Measurements from ENCODE around the gene CTBP2. TPM values are rescaled to one million over a fixed set of nuclear protein-coding genes. Genes with fewer than 3 reads are reported as not detected.
A peak's percentile ranks its signal among the peaks of the same experiment; 100 is the strongest.

CTBP2 gene
- total RNA-seq, 1 experiment from 2014 or later, result 97.2 TPM

DNA sequence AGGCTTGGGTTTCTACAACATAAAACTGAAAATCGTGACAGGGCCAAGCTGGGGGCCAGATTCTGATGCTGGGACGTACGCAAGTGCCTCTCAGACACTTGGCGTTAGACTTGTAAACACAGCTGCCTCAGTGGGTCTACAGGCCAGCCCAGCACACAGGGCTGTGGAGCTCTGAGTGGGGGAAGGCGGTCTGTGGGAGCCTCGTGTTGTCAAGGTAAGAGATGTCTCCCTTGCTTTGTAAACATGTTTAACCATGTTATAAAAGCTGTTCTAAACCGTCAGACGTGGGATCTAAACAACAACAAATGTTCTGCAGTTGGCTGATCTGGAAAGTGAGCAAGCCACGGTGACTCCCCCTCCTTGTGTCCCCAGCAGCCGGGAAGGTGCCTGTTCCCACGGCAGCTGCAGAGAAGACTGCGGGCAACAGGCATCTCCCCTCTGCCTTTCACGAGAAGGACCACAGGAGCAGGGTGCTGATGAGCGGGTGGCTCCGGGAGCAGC is 150.7 kb downstream of the CTBP2 start:
- Mint-ChIP-seq H3K9me3 (ENCODE audit: unreplicated experiment) (no peaks in the 10 kb centered on the region), H3K27me3 (ENCODE audit: insufficient read depth, unreplicated experiment) (no peaks in the 10 kb centered on the region), H3K4me3 (ENCODE audit: unreplicated experiment) (no peak overlapping the region), H3K36me3 (ENCODE audit: insufficient read depth, unreplicated experiment) (peaks cover 53% of the 10 kb centered on the region), H3K27ac (ENCODE audit: unreplicated experiment) (peak overlapping the region; percentile 12), H3K4me1 (ENCODE audit: low read depth, unreplicated experiment) (no peaks in the 10 kb centered on the region)
- TF ChIP-seq, protein P1, sequence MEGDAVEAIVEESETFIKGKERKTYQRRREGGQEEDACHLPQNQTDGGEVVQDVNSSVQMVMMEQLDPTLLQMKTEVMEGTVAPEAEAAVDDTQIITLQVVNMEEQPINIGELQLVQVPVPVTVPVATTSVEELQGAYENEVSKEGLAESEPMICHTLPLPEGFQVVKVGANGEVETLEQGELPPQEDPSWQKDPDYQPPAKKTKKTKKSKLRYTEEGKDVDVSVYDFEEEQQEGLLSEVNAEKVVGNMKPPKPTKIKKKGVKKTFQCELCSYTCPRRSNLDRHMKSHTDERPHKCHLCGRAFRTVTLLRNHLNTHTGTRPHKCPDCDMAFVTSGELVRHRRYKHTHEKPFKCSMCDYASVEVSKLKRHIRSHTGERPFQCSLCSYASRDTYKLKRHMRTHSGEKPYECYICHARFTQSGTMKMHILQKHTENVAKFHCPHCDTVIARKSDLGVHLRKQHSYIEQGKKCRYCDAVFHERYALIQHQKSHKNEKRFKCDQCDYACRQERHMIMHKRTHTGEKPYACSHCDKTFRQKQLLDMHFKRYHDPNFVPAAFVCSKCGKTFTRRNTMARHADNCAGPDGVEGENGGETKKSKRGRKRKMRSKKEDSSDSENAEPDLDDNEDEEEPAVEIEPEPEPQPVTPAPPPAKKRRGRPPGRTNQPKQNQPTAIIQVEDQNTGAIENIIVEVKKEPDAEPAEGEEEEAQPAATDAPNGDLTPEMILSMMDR (IDR thresholded peaks at IDR 0.05; ENCODE audit: insufficient read depth in 1 of 2, low read depth in 1 of 2, low read length in 1 of 2, severe bottlenecking in 1 of 2, unreplicated experiment in 1 of 2), result no peak
- BruUV-seq (replicated peaks), result no TSS peak
- H3K4me1 ChIP-seq, result no peaks in the 10 kb centered on the region
- H3K4me3 ChIP-seq (ENCODE audit: low read depth, low read length), result no peak overlapping the region
- H3K36me3 ChIP-seq (ENCODE audit: control insufficient read depth, insufficient read depth, low read length), result 0 out of 2 replicates have a peak, but pooled peaks cover 1% of the 10 kb centered on the region
- no peaks in the 10 kb centered on the region for H3K27me3 ChIP-seq (replicated peaks; ENCODE audit: control insufficient read depth, insufficient read depth, low read length)
- ChIA-PET POLR2A (interaction anchor here (0.6 kb wide), 1 partner anchor 11 kb away, joined by 4 read pairs; no protein-coding TSS in a partner anchor), CTCF (no interaction called here)
- DNase-seq, result no peak
- intact Hi-C loops (cut with micrococcal nuclease; ENCODE audit: unreplicated experiment), result loop anchor here (5.0 kb wide), 1 partner anchor 53 kb away; no protein-coding TSS in a partner anchor
- H3K9me3 ChIP-seq, result no peaks in the 10 kb centered on the region

DNA sequence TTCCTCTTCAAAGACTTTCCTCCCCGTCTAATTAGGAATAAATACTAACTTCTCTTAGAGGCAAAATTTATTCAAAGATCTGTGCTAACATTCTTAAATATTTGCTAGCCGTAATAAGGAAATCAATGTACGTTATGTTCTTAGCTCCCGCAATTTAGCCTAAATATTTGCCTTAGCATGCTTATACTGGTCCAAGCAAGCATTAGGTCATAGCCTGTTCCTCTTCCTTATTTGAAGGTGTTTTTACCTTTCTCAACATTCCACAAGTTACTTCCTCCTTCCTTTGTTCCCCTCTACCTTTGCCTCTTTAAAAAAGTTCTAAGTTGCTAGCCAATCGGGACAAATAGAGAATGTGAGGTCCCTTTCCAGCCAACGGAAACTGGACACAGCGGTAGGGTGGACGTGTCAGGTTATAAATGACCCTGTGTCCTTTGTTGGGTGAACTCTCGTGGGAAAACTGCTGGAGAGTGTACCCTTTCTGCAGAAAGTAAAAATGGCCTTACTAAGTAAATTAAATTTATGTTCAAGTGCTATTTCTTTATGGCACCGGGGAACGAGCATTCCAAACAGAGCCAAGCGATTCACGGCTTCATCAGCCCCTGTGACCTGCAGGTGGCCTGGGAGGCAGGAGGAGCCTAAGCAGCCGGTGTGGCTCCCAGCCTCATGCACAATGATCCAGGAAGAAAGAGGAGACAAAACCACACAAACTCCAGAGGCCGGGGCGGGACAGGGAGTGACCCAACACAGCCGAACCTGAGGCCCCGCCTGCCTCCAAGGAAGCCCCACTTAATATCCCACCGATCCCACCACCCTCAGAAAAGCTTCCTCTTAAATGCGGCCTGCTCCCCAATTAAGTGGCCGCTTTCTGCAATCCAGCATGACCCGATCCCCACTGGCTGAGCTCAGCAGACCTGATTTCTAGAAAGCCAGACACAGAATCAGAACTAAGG is 151.4 kb downstream of the CTBP2 start:
- H3K27me3 ChIP-seq (replicated peaks; ENCODE audit: control insufficient read depth, insufficient read depth, low read length), result no peaks in the 10 kb centered on the region
- ChIA-PET CTCF (no interaction called here), POLR2A (interaction anchor here (0.6 kb wide), 1 partner anchor 12 kb away, joined by 4 read pairs; no protein-coding TSS in a partner anchor)

DNA sequence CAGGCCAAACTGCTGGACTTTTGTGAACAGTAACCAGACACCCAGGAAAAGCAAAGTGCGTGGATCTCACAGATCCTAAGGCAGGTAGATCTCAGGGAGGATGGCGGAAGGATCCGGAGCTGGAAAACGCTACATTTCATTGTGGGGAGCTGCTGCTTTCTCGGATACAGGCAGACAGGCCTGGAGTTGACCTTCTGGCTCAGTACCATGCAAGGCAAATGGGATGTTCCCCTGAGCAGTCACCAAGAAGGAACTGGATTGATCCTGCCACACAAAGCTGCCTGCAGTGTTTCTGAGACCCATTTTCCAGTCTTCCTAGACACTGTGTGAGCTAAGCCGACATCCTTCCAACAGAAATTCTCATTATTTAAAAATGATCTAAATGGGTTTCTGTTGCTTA is 152.9 kb downstream of the CTBP2 start:
- intact Hi-C loops (cut with micrococcal nuclease; ENCODE audit: unreplicated experiment), result loop anchor here (5.0 kb wide), 1 partner anchor 55 kb away; no protein-coding TSS in a partner anchor
- Mint-ChIP-seq H3K4me1 (ENCODE audit: low read depth, unreplicated experiment) (no peaks in the 10 kb centered on the region), H3K4me3 (ENCODE audit: unreplicated experiment) (no peak overlapping the region), H3K27me3 (ENCODE audit: insufficient read depth, unreplicated experiment) (no peaks in the 10 kb centered on the region), H3K27ac (ENCODE audit: unreplicated experiment) (no peak overlapping the region), H3K36me3 (ENCODE audit: insufficient read depth, unreplicated experiment) (peaks cover 55% of the 10 kb centered on the region), H3K9me3 (ENCODE audit: unreplicated experiment) (no peaks in the 10 kb centered on the region)
- Histone ChIP-seq H3K27me3 (replicated peaks; ENCODE audit: control insufficient read depth, insufficient read depth, low read length) (no peaks in the 10 kb centered on the region), H3K9me3 (no peaks in the 10 kb centered on the region), H3K4me1 (no peaks in the 10 kb centered on the region), H3K4me3 (ENCODE audit: low read depth, low read length) (no peak overlapping the region), H3K36me3 (ENCODE audit: control insufficient read depth, insufficient read depth, low read length) (peaks cover 3% of the 10 kb centered on the region)
- TF ChIP-seq, protein P1 (IDR thresholded peaks at IDR 0.05; ENCODE audit: insufficient read depth in 1 of 2, low read depth in 1 of 2, low read length in 1 of 2, severe bottlenecking in 1 of 2, unreplicated experiment in 1 of 2), result no peak
- DNase-seq, result no peak
- ChIA-PET CTCF (interaction anchor here (0.6 kb wide), 1 partner anchor 54 kb away, joined by 3 read pairs; no protein-coding TSS in a partner anchor), POLR2A (no interaction called here)
- BruUV-seq (replicated peaks), result no TSS peak

More for the DNA sequence above, 151.4 kb downstream of the CTBP2 start:
- intact Hi-C loops (cut with micrococcal nuclease; ENCODE audit: unreplicated experiment), result loop anchor here (5.0 kb wide), 1 partner anchor 53 kb away; no protein-coding TSS in a partner anchor
- 0 out of 2 replicates have a peak, but pooled peaks cover 1% of the 10 kb centered on the region for H3K36me3 ChIP-seq (ENCODE audit: control insufficient read depth, insufficient read depth, low read length)
- H3K4me3 ChIP-seq (ENCODE audit: low read depth, low read length), result no peak overlapping the region
- H3K4me3 Mint-ChIP-seq (ENCODE audit: unreplicated experiment), result no peak overlapping the region
- H3K9me3 Mint-ChIP-seq (ENCODE audit: unreplicated experiment), result no peaks in the 10 kb centered on the region
- DNase-seq, result no peak
- H3K27me3 Mint-ChIP-seq (ENCODE audit: insufficient read depth, unreplicated experiment), result no peaks in the 10 kb centered on the region
- peak overlapping the region; percentile 12 for H3K27ac Mint-ChIP-seq (ENCODE audit: unreplicated experiment)
- no peaks in the 10 kb centered on the region for H3K4me1 ChIP-seq
- BruUV-seq (replicated peaks), result no TSS peak
- H3K4me1 Mint-ChIP-seq (ENCODE audit: low read depth, unreplicated experiment), result no peaks in the 10 kb centered on the region
- peaks cover 58% of the 10 kb centered on the region for H3K36me3 Mint-ChIP-seq (ENCODE audit: insufficient read depth, unreplicated experiment)
- H3K9me3 ChIP-seq, result no peaks in the 10 kb centered on the region
- TF ChIP-seq, protein P1 (IDR thresholded peaks at IDR 0.05; ENCODE audit: insufficient read depth in 1 of 2, low read depth in 1 of 2, low read length in 1 of 2, severe bottlenecking in 1 of 2, unreplicated experiment in 1 of 2), result no peak
